Stimulated activated CD4-positive, alpha-beta T cell treated with anti-CD3 and anti-CD28 coated beads, Interleukin-1b, Interleukin-23, amount 100 ng/mL, for 1 hour (primary cell): ENCODE results near the gene GNG7.
"Not testable (repeated sequence)": the region's sequence is repeated elsewhere in the genome, so short reads cannot be mapped to it uniquely, and the experiment has no call there.

Source experiments
- DNase-seq, 2 donors: peaks; one replicate each; pipeline ENCODE4 v3.0.0-alpha.2; 2020; ENCODE audit warnings: low read depth in 2 of 2

GNG7 gene

DNA sequence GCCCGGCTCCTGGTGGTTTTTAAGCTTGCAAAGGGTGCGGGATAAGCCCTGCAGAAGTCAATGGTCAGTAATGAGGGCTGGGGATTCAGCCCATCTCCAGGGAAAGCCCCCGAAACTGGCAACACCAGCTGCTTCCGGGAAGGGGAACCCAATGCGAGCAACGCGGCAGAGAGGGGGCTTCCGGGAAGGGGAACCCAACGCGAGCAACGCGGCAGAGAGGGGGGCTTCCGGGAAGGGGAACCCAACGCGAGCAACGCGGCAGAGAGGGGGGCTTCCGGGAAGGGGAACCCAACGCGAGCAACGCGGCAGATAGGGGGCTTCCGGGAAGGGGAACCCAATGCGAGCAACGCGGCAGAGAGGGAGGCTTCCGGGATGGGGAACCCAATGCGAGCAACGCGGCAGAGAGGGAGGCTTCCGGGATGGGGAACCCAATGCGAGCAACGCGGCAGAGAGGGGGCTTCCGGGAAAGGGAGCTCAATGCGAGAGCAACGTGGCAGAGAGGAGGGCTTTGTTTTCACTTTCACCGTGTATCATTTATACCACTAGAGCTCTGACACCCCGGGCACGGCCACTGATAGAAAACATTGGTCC is 80.0 kb downstream of the GNG7 start:
- not testable (repeated sequence) for DNase-seq

DNA sequence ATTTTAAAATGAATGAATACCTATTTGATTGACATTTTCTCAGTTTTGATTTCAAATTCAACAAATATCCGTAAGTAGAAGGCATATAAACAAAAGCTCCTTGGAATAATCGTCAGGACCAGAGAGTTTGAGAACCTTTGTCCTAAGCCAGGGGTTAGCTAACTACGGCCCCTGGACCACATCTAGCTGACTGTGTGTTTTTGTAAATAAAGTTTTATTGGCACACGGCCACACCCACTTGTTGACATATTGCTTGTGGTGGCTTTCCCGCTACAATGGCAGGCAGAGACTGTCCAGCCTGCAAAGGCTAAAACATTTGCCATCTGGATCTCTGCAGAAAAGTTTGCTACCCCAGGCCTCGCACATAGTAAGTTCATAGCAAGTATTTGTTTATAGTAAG is 83.4 kb downstream of the GNG7 start:
- DNase-seq, result no peak

DNA sequence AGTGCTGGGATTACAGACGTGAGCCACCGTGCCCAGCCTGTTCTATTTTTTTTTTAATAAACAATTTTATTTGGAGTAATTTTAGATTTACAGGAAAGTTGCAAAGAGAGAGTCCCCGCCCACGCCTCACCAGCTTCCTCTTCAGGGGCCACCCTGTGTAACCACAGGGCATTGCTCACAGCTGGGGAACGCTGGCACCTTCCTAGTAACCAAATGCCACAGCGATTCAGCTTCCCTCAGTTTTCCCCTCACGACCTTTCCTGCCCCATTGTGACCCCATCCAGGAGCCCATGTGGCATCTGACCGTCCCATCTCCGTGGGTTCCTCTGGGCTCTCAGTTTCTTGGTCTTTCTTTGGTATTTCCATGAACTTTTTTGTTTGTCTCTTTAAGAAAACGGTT is 83.9 kb downstream of the GNG7 start:
- DNase-seq, result peak in 1 of 2 donors; percentile 72

DNA sequence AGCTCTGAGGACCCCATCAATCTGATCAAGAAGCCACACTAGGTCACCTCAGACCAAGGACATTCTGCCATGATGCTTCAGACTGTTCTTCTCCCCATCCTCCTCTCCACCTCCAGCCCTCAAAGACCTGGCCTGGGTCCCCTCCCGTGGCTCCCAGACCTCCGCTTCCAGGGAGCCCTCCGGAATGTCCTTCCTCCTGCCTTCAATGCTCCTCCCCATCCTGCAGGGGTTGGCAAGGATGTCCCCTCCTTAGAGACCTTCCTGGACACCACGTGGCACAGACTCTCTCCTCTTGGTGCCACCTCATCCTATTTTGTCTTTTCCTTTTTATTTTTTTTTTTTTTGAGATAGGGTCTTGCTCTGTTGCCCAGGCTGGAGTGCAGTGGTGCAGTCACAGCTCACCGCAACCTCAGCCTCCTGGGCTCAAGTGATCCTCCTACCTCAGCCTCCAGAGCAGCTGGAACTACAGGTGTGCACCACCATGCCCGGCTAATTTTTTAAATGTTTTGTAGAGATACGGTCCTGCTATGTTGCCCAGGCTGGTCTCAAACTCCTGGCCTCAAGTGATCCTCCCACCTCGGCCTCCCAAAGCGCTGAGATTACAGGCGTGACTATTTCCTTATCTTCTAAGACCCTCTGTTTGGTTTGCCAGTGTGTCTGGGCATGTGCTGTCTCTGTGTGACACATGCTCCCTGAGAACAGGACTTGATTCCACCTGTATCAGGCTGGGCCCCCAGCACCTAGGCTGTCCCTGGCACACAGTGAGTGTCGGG is 84.9 kb downstream of the GNG7 start:
- DNase-seq, result no peak

DNA sequence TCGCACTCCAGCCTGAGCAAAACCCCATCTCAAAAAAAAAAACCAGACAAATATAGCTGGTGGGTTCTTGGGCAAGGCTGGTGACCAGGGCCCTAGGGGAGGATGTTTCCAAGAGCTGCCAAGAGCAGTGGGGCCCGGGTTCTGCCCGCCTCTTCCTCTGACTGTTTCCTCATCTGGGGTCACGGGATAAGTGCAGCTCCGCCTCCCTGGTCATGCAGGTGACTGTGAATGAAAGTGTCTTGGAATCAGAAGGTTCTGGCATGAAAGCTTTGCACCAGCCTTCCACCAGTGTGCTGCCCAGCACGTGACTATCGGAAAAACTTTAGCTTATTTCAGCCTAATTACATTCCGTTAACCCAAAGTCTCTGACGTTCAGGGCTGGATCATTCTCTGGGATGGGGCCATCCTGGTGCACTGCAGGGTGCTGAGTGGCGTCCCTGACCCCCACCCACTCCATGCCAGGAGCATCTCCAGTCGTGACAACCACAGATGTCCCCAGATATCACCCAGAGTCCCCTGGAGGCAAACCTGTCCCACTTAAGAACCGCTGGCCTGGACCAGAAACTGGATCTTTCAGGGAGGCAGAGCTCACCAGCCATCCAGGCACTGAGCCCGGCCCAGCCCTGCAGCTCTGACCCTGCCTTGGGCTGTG is 85.6 kb downstream of the GNG7 start:
- no peak for DNase-seq

DNA sequence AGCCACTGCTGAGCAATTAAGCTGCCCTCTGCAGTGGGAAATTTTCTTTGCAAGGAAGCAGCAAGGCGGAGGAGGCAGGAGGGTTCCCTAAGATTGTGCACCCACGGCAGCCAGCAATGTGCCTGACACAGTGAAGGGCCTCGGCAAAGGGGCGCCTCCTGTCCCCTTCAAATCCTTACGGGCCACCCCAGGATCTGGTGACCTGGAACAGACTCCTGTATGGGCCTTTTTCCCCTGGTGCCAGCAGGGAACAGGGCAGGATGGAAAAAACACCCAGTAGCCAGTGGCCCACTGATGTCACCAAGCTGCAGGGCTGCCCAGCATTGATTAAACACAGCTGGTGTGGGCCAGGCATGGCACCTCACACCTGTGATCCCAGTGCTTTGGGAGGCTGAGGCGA is 86.7 kb downstream of the GNG7 start:
- DNase-seq, result no peak

DNA sequence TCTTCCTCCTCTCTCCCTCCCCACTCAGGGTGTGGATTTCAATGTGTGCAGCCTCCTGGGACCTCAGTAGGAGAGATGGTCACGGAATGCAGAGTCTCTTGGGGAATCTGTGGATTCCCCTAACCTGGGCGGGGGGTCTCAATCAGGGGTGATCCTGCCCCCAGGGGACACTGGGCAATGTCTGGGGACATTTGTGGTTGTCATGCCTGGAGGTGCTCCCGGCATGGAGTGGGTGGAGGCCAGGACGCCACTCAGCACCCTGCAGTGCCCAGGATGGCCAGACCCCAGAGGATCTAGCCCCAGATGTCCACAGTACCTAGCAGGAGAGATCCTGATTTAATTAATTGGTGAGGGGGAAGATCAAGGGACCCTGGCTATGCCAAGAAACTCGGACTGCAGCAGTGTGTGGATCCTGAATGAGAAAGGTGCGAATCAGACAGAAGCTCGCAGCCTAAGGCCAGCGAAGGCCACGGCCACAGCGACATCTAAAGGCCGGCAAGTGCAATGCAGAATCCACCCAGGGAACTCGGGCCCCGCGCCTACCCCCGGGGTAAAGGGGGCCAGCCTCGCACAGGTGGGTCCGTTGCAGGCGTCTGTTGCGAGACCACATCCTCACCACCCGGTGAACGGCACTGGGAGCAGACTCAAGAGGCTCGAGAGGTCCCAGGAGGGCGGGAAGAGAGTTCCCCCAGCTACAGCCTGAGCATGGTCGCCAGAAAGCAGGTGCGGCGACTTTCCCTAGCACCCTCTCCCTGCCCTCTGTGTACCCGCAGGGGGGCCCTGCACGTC is 88.8 kb downstream of the GNG7 start:
- no peak for DNase-seq

DNA sequence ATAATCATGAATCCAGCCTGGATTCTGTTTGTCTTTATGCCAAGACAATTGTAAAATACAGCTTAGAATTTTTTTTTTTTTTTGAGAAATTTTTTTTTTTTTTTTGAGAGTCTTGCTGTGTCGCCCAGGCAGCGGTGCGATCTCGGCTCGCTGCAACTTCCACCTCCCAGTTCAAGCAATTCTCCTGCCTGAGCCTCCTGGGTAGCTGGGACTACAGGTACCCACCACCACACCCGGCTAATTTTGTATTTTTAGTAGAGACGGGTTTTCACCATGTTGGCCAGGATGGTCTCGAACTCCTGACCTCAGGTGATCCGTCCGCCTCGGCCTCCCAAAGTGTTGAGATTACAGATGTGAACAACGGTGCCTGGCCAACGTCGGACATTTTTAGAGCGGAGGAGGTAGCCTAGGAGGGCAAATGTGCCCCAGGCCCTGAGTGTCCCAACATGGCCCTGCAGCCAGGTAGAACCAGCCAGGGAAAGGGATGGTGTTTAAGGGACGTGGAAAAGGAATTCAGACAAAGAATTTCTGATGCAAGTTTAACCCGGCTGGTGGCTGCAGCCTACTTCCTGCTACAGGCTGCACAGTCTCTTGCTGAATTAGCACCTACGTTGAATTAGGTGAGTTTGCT is 89.8 kb downstream of the GNG7 start:
- DNase-seq, result no peak

DNA sequence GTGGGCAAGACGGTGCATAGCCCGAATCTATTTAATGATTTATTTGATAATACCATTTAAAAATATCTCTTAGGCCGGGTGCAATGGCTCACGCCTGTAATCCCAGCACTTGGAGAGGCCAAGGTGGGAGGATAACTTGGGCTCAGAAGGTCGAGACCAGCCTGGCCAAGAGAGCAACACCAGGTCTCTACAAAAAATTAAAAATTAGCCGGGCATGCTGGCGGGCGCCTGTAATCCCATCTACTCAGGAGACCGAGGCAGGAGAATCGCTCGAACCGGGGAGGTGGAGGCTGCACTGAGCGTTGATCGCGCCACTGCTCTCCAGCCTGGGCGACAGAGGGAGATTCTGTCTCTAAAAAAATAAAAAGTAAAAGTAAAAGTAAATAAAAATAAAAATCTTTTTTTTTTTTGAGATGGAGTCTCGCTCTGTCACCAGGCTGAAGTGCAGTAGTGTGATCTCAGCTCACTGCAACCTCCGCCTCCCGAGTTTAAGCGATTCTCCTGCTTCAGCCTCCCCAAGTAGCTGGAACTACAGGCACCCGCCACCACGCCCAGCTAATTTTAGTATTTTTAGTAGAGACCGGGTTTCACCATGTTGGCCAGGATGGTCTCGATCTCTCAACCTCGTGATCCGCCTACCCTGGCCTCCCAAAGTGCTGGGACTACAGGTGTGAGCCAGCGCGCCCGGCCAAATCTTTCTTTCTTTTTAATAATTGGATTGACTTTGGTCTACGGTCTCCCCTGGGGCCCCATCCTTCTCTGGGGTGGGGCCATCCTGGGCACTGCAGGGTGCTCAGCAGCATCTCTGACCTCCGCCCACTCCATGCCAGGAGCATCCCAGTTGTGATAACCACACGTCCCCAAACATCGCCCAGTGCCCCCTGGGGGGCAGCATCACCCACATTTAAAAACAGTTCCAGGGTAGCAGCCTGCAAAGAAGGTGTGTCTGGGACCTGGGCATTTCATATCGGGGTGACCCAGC is 90.7 kb downstream of the GNG7 start:
- DNase-seq, result no peak

DNA sequence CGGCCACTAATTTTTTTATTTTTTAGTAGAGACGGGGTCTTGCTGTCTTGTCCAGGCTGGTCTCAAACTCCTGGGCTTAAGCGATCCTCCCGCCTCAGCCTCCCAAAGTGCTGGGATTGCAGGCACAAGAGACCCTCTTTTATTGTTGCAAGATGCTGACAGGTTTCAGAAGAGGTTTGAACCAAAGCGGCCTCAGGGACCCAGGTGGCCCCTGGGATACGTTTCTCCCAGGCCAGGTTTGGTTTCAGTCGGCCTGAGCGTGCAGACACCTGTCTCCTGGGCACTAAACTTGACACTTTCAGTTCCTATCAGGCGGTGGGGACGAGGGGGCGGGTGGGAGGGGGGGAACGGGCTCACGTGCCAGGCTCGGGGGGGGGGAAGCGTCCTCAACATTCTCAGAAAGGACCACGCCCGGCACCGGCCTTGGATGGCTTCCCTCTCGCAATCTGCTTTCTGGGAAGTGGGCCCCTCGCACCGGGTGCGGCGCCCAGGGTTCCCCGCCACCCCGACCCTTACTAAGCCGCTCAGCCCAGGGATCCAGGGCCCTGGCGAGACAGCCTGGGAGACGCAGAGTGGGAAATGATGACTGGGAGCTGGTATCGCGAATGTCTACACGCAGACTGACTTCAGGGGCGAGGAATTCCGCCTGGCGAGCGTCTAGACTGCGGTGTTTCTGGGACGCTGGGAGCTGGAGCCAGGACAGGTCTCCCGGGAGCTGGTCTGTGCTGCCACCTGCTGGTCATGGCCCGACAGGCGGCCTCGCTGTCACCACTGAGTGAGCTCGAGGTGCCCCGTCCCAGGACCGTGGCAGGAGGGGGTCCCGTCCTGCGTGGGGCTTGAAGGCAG is 91.6 kb downstream of the GNG7 start:
- peak; percentile 74 to 90 for DNase-seq

DNA sequence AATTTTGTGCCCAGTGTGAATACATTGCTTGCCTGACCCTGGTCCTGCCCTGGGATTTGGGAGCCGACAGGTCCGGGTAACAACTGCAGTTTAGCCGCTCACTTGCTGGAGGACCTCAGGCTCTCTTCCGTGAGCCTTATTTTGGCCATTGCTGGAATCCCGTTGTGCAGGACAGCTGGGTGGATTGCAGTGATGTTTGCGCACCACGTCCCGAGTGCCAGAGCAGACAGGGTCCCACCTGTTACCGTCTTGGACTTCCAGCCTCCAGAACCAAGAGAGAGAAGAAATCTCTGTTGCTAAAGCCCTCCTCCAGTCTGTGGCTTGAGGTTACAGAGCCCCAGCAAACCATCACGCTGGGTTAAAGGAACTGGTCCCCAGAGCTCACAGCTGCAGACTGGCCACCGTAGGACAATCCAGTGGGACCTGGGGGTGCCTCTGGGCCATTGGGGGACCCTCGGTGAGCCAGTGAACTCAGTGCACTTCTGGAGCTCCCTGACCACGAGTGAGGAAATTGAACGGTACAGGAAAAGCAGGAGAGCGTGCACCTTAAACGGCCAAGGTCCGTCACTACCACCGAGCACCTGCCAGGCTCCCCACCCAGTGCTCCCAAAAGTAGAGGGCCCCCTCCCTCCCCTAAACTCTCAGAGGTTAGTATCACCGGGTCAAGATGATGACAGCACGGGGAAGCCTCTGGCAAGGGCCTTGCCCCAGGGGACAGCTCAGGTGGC is 92.9 kb downstream of the GNG7 start:
- no peak for DNase-seq

DNA sequence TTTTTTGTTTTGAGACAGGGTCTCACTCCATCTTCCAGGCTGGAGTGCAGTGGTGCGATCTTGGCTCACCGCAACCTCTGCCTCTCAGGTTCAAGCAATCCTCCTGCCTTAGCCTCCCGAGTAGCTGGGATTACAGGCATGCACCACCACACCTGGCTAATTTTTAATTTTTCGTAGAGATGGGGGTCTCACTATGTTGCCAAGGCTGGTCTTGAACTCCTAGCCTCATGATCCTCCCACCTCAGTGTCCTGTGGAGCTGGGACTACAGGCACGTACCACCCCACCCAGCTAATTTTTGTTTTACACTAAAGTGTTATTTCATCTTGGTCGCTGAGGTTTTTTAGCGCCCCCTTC is 93.5 kb downstream of the GNG7 start:
- not testable (repeated sequence) for DNase-seq

DNA sequence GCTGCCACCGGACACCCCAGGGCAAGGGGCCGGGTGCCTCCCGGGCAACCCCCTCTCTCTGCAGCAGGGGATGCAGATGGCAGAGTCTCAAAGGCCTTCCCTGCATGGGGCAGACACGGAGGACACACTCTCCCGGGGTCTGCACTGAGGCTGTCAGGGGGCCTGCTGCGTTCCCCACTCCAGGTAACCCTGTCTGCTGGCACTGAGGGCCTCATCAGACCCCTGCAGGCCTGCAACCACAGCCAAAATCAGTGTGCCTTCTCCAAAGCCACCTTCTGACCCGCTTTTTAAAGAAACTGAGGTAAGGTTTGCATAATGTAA is 93.9 kb downstream of the GNG7 start:
- no peak for DNase-seq

DNA sequence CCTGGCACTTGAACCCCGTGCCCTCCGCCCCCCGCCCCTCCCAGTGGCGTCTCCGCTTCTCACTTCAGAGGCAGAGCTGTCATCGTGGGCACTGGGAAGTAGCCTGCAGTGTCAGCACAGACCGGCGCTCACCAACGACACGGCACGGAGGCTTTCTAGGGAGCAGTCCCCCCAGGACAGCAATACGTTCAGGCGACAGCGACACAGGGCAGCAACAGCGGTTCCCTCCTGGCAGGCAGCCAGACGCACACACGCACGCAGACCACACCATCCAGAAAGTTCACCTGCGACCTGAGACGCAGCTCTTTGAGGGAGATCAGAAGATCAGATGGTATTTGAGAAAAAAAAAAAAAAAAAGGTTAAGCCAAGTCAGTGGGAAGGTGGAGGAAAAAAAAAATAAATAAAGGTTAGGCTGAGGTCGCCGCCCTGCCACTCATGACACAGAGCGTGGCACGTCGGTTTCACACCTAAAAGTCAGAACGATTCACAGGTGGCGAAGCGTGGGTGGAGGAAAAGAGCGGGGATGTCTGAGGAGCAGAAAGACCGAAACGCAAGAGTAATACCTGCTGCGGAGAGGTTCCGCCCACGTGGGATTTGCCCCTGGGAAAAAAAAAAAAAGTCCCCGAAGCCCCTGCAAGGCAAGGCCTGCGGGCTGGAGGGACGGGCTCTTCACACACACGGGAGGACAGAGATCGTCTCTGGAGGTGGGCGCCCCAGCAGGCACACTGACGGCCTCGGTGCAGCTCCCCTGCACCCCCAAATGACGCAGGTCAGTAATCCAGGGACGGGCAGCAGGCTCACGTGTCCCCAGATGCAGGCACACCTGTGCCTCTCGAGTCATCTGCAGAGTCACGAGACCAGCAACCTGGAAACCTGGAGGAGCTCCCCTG is 94.5 kb downstream of the GNG7 start:
- peak in 1 of 2 donors; percentile 80 for DNase-seq

DNA sequence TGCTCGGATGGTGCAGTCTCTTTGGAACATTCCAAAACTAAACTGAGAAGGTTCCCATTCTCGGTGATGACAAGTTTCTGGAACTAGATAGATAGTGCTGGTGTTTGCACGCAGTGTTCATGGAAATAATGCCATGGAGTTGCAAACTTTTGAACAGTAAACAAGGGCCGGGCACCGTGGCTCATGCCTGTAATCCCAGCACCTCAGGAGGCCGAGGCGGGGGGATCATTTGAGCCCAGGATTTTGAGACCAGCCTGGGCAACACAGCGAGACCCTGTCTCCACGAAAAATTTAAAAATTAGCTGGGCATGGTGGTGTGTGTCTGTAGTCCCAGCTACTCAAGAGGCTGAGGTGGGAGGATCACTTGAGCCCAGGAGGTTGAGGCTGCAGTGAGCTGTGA is 95.7 kb downstream of the GNG7 start:
- not testable (repeated sequence) for DNase-seq

DNA sequence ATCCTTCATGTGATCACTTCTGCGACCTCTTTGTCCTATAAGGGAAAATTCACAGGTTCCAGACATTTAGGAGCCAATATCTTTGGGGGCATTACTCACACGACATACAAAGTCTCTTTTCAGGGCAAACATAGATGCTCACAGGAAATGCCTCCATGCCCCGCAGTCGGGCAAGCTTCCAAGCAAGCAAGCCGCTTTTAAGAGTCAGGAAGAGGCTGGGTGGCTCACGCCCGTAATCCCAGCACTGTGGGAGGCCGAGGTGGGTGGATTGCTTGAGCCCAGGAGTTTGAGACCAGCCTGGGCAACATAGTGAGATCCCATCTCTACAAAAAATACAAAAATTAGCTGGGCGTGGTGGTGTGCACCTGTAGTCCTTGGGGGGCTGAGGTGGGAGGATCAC is 96.6 kb downstream of the GNG7 start:
- not testable (repeated sequence) for DNase-seq

DNA sequence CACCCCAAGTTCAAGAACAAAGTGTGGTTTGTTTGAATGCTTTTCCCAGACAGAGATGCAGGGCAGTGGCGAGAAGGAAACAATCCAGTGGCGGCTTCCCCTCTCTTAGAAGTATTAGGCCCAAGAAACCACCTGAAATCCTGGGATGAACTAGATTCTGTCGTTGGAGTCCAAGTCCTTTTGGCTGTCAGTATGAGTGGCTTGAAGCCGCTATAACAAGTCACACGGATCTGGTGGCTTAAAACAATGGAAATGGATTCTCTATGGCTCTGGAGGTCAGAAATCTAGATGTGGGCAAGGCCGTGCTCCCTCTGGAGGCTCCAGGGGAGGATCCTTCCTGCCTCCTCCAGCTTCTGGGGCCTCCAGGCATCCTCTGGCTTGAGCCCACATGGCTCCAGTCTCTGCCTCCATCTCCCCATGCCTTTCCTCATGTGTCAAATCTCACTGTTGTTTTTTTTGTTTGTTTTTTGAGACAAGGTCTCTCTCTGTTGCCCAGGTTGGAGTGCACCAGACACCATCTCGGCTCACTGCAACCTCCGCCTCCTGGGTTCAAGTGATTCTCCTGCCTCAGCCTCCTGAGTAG is 97.7 kb downstream of the GNG7 start:
- no peak for DNase-seq

DNA sequence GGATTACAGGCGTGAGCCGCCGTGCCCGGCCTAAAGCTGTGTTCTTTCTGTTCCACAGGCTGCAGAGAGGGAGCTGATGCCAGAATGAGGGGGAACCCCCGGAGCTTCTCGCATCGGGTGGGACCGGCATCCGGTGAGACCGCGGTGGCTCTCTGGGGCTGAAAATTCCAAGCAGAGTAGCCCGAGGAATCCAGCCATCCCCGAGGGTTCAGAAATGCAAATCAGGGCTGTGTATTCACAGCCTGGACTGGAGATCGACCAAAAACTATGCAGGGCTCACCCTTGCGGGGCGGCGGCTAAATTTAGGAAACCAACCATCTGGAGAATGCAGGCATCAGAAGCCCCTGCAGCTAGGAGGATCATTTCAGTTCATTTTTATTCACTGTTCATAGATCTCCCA is 99.2 kb downstream of the GNG7 start:
- no peak for DNase-seq
